Coronary artery (tissue), 2 donors: ENCODE results near the gene NIPAL4.

Experiments
- DNase-seq: peaks from one replicate; pipeline ENCODE4 v3.0.0-alpha.2; 2017; ENCODE audit warnings: low spot score
- H3K27ac ChIP-seq, 2 donors: fragments of 200-600 bp; sonication (generic); one replicate each; pipeline ENCODE4 v1.5.1; 2016 to 2019
- H3K4me3 ChIP-seq: fragments of 200-600 bp; sonication (generic); 2 replicates; pipeline ENCODE4 v1.5.1; 2016; ENCODE audit warnings: mild to moderate bottlenecking, moderate library complexity
- TF ChIP-seq, protein P1 (sequence below): fragments of 200-600 bp; sonication (generic); IDR thresholded peaks from one replicate; pipeline ENCODE4 v1.5.1; 2019; ENCODE audit warnings: antibody characterized with exemption

Gene NIPAL4

DNA sequence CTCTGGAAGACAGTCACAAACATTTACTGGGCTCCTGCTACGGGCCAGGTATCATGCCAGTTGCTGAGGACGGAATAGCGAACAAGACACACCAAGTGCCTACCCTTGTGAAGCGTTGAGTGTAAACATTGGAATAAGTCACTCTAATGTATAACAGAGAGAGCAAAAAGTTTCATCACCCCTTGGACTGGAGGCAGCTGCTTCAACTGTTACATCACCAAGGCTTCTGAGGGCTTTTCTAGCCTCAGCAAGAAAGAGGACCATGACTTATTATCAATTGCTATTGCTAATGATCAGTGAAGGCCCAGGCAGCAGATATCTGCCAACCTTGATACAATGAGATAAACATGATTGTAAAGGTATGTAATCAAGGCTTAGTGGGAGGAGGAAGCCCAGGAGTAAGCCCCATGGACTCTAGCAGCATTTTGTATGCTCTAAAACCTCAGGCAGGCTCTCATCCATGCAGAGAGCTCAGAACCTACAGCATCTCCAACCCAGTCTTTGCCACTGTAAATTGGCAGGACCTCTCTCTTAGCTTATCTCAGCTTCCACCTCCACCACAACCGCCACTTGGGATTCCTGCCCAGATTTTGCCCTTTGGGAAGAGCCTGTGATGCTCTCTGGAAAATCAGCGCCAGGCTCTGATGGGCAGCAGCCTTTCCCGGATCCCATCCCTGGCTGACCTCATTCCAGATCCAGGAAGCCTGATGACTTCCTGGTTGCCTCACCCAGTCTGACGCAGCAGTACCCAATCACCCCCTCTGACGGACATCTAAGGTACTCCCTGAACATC lies 61.1 kb downstream of the NIPAL4 start:
- DNase-seq: peak; percentile 81
- TF ChIP-seq, protein P1, sequence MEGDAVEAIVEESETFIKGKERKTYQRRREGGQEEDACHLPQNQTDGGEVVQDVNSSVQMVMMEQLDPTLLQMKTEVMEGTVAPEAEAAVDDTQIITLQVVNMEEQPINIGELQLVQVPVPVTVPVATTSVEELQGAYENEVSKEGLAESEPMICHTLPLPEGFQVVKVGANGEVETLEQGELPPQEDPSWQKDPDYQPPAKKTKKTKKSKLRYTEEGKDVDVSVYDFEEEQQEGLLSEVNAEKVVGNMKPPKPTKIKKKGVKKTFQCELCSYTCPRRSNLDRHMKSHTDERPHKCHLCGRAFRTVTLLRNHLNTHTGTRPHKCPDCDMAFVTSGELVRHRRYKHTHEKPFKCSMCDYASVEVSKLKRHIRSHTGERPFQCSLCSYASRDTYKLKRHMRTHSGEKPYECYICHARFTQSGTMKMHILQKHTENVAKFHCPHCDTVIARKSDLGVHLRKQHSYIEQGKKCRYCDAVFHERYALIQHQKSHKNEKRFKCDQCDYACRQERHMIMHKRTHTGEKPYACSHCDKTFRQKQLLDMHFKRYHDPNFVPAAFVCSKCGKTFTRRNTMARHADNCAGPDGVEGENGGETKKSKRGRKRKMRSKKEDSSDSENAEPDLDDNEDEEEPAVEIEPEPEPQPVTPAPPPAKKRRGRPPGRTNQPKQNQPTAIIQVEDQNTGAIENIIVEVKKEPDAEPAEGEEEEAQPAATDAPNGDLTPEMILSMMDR: no peak
- peak overlapping the region; percentile 43 to 79 for H3K27ac ChIP-seq
- H3K4me3 ChIP-seq: no peak overlapping the region

DNA sequence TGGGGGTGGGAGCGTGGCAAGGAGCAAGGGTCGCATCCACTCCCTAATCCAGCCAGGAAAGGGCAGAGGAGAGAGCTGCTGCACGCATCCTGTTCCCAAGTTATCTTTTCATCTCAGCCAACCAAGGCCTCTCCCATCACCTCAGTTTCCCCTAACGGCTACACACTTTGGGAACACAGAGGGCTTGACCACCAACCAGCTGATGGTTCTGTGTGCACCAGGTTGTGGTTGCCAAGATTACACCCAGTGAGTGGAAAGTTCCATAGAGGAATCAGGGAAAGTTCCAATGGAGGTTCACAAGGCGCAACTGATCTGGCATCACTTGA lies 61.7 kb downstream of the NIPAL4 start:
- TF ChIP-seq, protein P1: no peak
- DNase-seq: no peak
- Histone ChIP-seq H3K27ac (peak overlapping the region; percentile 43 to 79), H3K4me3 (no peak overlapping the region)

DNA sequence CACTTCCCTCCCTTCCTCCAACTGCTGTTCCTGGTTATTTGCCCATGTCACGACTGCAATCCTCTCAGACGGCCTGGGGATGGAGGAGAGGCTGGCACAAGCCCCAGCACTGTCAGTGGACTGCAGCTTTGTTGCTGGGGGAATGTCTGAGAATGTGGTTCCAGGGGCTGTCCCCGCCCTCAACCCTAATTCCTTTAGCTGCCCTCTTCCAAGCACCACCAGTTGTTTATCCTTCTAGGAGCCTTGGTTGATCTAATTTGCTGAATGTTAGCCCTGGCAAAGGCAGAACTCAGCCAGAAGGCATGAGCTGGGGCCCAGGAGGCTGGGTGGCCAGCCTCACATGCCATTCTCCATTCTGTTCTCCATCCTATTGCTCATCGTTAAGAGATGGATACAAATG lies 64.0 kb downstream of the NIPAL4 start:
- DNase-seq: no peak
- Histone ChIP-seq H3K27ac (peak overlapping the region; percentile 24 to 73), H3K4me3 (no peak overlapping the region)
- TF ChIP-seq, protein P1: no peak
